HEK293 (cell line): ENCODE data around the gene PORCN.
"Not testable (repeated sequence)": the region's sequence is repeated elsewhere in the genome, so short reads cannot be mapped to it uniquely, and the experiment has no call there.

ENCODE experiments used
- CTCF ChIA-PET: fragments of 350-600 bp; formaldehyde crosslinking; extraction: SDS; loops from one replicate; lab custom pipeline; 2021; ENCODE audit warnings: antibody characterized with exemption; lab: Yijun Ruan, JAX
- POLR2A ChIA-PET: fragments of 300-600 bp; formaldehyde crosslinking; extraction: SDS; loops from one replicate; lab custom pipeline; 2020; ENCODE audit warnings: antibody characterized with exemption, inconsistent platforms; lab: Yijun Ruan, JAX
- H3K27ac ChIP-seq: fragments of 200-500 bp; sonication (Bioruptor generic); 2 replicates; pipeline ENCODE4 v1.5.1; 2014; ENCODE audit warnings: low read depth, low read length, control low read depth, inconsistent platforms; ENCODE audit errors: extremely low read depth
- H3K36me3 ChIP-seq, 2 experiments: fragments of 200-500 bp in 1 of 2; sonication (Bioruptor generic) in 1 of 2; 1 replicate in 1 of 2; 2 replicates in 1 of 2; pipeline ENCODE4 v1.5.1; 2014 to 2017; ENCODE audit warnings: inconsistent platforms in 2 of 2, low read length in 2 of 2; ENCODE audit not compliant: control insufficient read depth in 2 of 2, insufficient read depth in 1 of 2
- H3K4me1 ChIP-seq: fragments of 200-500 bp; sonication (Bioruptor generic); 2 replicates; pipeline ENCODE4 v1.5.1; 2014; ENCODE audit warnings: mild to moderate bottlenecking, low read length, inconsistent platforms; ENCODE audit not compliant: control insufficient read depth, insufficient read depth
- H3K4me3 ChIP-seq: 2 replicates; pipeline ENCODE4 v1.5.1; 2011; ENCODE audit warnings: low read depth, mild to moderate bottlenecking, control low read depth, low read length, moderate library complexity
- H3K9me3 ChIP-seq: fragments of 200-500 bp; sonication (Bioruptor generic); 2 replicates; pipeline ENCODE4 v1.5.1; 2014; ENCODE audit warnings: low read depth, low read length, inconsistent platforms; ENCODE audit not compliant: control insufficient read depth, insufficient read depth
- HOXA7 ChIP-seq: sonication (generic); formaldehyde crosslinking; IDR thresholded peaks from 2 replicates; pipeline ENCODE4 v1.8.1; 2022; ENCODE audit warnings: missing genetic modification reagents, borderline replicate concordance
- OSR2 ChIP-seq: fragments of 450-650 bp; formaldehyde crosslinking; IDR thresholded peaks from 2 replicates; pipeline ENCODE4 v1.5.1; 2016; ENCODE audit warnings: missing biosample characterization, missing genetic modification characterization
- SALL2 ChIP-seq: fragments of 450-650 bp; formaldehyde crosslinking; IDR thresholded peaks from 2 replicates; pipeline ENCODE4 v1.5.0; 2017; ENCODE audit warnings: missing biosample characterization, mild to moderate bottlenecking, missing genetic modification characterization, borderline replicate concordance
- TRIM28 ChIP-seq: IDR thresholded peaks from 2 replicates; pipeline ENCODE4 v1.6.1; 2011; ENCODE audit warnings: low read length, control low read depth, borderline replicate concordance
- YY2 ChIP-seq: fragments of 450-650 bp; formaldehyde crosslinking; IDR thresholded peaks from 2 replicates; pipeline ENCODE4 v1.5.1; 2016; ENCODE audit warnings: missing biosample characterization, missing genetic modification characterization
- ZEB2 ChIP-seq: fragments of 450-650 bp; formaldehyde crosslinking; IDR thresholded peaks from 2 replicates; pipeline ENCODE4 v1.5.1; 2016; ENCODE audit warnings: missing biosample characterization, missing genetic modification characterization
- ZNF10 ChIP-seq: fragments of 450-650 bp; formaldehyde crosslinking; IDR thresholded peaks from 2 replicates; pipeline ENCODE4 v1.5.1; 2017; ENCODE audit warnings: missing biosample characterization, missing genetic modification characterization
- ZNF155 ChIP-seq: fragments of 450-650 bp; formaldehyde crosslinking; IDR thresholded peaks from 2 replicates; pipeline ENCODE4 v1.5.1; 2016; ENCODE audit warnings: missing biosample characterization, missing genetic modification characterization
- ZNF221 ChIP-seq: fragments of 450-650 bp; formaldehyde crosslinking; IDR thresholded peaks from 2 replicates; pipeline ENCODE4 v1.5.1; 2017; ENCODE audit warnings: missing biosample characterization, missing genetic modification characterization, borderline replicate concordance
- ZNF37A ChIP-seq: fragments of 450-650 bp; IDR thresholded peaks from 2 replicates; pipeline ENCODE4 v1.5.1; 2018; ENCODE audit warnings: missing biosample characterization, missing genetic modification characterization
- ZNF391 ChIP-seq: fragments of 450-650 bp; formaldehyde crosslinking; IDR thresholded peaks from 2 replicates; pipeline ENCODE4 v1.5.1; 2016; ENCODE audit warnings: low read depth, missing biosample characterization, missing genetic modification characterization, borderline replicate concordance
- ZNF544 ChIP-seq: fragments of 450-650 bp; formaldehyde crosslinking; IDR thresholded peaks from 2 replicates; pipeline ENCODE4 v1.5.0; 2017; ENCODE audit warnings: missing biosample characterization, missing genetic modification characterization
- ZNF596 ChIP-seq: fragments of 450-650 bp; IDR thresholded peaks from 2 replicates; pipeline ENCODE4 v1.5.0; 2018; ENCODE audit warnings: missing biosample characterization, mild to moderate bottlenecking, missing genetic modification characterization, moderate library complexity
- ZNF624 ChIP-seq: fragments of 450-650 bp; formaldehyde crosslinking; IDR thresholded peaks from 2 replicates; pipeline ENCODE4 v1.5.1; 2017; ENCODE audit warnings: missing biosample characterization, missing genetic modification characterization
- ZNF658 ChIP-seq: fragments of 450-650 bp; formaldehyde crosslinking; IDR thresholded peaks from 2 replicates; pipeline ENCODE4; 2016; ENCODE audit warnings: missing biosample characterization, missing genetic modification characterization
- ZNF660 ChIP-seq: fragments of 450-650 bp; IDR thresholded peaks from 2 replicates; pipeline ENCODE4 v1.5.1; 2018; ENCODE audit warnings: missing biosample characterization, mild to moderate bottlenecking, missing genetic modification characterization
- TF ChIP-seq, protein P1 (sequence below): fragments of 450-650 bp; formaldehyde crosslinking; IDR thresholded peaks from 2 replicates; pipeline ENCODE4 v1.5.1; 2016; ENCODE audit warnings: missing biosample characterization, missing genetic modification characterization
- TF ChIP-seq, protein P2 (sequence below): fragments of 450-650 bp; formaldehyde crosslinking; IDR thresholded peaks from 2 replicates; pipeline ENCODE4 v1.5.1; 2016; ENCODE audit warnings: missing biosample characterization, missing genetic modification characterization
- TF ChIP-seq, protein P3 (sequence below): fragments of 450-650 bp; formaldehyde crosslinking; IDR thresholded peaks from 2 replicates; pipeline ENCODE4 v1.5.1; 2016; ENCODE audit warnings: missing biosample characterization, missing genetic modification characterization
- TF ChIP-seq, protein P4 (sequence below): fragments of 450-650 bp; formaldehyde crosslinking; optimal IDR thresholded peaks from 2 replicates; pipeline ENCODE3; 2016; ENCODE audit warnings: missing biosample characterization, mild to moderate bottlenecking, missing genetic modification characterization

PORCN gene

DNA sequence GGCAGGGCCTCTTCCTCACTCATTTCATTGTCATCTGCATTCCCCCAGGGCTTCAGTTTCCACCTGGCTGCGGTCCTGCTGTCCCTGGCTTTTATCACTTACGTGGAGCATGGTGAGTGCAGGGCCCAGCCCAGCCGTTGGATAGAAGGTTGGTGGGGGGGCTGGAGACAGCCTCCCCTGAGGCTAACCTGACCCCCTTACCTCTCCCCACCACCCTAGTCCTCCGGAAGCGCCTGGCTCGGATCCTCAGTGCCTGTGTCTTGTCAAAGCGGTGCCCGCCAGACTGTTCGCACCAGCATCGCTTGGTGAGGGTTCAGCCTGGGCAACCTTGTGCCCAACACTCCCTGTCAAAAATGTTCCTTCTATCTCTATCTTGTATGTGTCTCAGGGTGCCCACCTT is 7.0 kb downstream of the PORCN start (continued):
- TF ChIP-seq ZNF391 (tag by site-specific recombination) (no peak), ZNF155 (tag by site-specific recombination) (no peak), ZNF544 (no peak), ZNF10 (no peak), OSR2 (tag by site-specific recombination) (no peak), SALL2 (no peak), HOXA7 (CRISPR knock-in tag) (no peak), ZNF658 (tag by site-specific recombination) (no peak), ZNF221 (tag by site-specific recombination) (no peak), ZEB2 (tag by site-specific recombination) (no peak), TRIM28 (no peak)
- TF ChIP-seq, protein P1, sequence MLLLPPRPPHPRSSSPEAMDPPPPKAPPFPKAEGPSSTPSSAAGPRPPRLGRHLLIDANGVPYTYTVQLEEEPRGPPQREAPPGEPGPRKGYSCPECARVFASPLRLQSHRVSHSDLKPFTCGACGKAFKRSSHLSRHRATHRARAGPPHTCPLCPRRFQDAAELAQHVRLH (tag by site-specific recombination) = no peak
- TF ChIP-seq, all 188 proteins: peak for 0

DNA sequence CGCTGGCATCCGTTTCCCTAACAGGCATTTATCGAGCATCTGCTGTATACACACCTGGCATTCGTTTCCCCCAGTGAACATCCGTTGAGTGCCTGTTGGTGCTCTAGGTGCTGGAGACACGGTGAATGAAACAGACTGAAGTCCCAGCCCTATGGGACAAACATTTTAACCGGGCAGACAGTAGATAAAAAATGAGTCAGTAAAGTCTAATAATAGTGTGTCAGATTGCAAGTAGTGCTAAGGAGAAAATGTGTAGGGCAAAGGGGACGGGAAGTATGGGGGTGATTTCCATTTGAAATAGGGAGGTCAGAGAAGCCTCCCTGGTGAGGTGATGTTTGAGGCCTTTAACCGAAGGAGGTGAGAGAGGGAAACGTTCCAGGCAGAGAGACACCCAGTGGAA is 7.5 kb downstream of the PORCN start:
- Histone ChIP-seq H3K36me3 (peaks cover 0 to 34% of the 10 kb centered on the region in 2 experiments; a peak in 2 of 3 replicates), H3K4me1 (no peaks in the 10 kb centered on the region), H3K27ac (no peak overlapping the region), H3K9me3 (no peaks in the 10 kb centered on the region), H3K4me3 (no peak overlapping the region)
- ChIA-PET POLR2A (no interaction called here), CTCF (no interaction called here)
- no peak for TF ChIP-seq ZNF624 (tag by site-specific recombination)
- TF ChIP-seq ZNF37A (tag by site-specific recombination) = no peak
- no peak for TF ChIP-seq ZNF596
- TF ChIP-seq YY2 = no peak
- TF ChIP-seq, protein P2, sequence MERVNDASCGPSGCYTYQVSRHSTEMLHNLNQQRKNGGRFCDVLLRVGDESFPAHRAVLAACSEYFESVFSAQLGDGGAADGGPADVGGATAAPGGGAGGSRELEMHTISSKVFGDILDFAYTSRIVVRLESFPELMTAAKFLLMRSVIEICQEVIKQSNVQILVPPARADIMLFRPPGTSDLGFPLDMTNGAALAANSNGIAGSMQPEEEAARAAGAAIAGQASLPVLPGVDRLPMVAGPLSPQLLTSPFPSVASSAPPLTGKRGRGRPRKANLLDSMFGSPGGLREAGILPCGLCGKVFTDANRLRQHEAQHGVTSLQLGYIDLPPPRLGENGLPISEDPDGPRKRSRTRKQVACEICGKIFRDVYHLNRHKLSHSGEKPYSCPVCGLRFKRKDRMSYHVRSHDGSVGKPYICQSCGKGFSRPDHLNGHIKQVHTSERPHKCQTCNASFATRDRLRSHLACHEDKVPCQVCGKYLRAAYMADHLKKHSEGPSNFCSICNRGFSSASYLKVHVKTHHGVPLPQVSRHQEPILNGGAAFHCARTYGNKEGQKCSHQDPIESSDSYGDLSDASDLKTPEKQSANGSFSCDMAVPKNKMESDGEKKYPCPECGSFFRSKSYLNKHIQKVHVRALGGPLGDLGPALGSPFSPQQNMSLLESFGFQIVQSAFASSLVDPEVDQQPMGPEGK (tag by site-specific recombination) = no peak
- TF ChIP-seq, protein P3, sequence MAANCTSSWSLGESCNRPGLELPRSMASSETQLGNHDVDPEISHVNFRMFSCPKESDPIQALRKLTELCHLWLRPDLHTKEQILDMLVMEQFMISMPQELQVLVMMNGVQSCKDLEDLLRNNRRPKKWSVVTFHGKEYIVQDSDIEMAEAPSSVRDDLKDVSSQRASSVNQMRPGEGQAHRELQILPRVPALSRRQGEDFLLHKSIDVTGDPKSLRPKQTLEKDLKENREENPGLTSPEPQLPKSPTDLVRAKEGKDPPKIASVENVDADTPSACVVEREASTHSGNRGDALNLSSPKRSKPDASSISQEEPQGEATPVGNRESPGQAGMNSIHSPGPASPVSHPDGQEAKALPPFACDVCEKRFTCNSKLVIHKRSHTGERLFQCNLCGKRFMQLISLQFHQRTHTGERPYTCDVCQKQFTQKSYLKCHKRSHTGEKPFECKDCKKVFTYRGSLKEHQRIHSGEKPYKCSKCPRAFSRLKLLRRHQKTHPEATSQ (tag by site-specific recombination) = no peak
- TF ChIP-seq ZNF660 = no peak

DNA sequence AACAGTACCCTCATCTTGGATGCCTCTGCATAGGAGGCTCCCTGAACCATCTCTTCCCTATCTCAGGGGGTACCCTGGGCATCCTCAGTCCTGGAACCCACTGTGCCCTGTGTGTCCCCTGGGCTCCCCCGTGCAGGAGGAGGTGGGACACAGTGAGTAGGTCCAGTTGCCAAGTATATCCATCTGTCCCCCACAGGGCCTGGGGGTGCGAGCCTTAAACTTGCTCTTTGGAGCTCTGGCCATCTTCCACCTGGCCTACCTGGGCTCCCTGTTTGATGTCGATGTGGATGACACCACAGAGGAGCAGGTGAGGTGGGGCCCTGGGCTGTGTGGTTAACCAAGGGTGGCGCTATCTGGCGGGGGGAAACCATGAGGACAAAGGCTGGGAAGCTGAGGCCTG is 8.2 kb downstream of the PORCN start:
- Histone ChIP-seq H3K27ac (no peak overlapping the region), H3K9me3 (no peaks in the 10 kb centered on the region), H3K4me1 (no peaks in the 10 kb centered on the region), H3K4me3 (no peak overlapping the region), H3K36me3 (peaks cover 0 to 33% of the 10 kb centered on the region in 2 experiments; a peak in 2 of 3 replicates)
- POLR2A ChIA-PET = no interaction called here
- TF ChIP-seq, protein P4, sequence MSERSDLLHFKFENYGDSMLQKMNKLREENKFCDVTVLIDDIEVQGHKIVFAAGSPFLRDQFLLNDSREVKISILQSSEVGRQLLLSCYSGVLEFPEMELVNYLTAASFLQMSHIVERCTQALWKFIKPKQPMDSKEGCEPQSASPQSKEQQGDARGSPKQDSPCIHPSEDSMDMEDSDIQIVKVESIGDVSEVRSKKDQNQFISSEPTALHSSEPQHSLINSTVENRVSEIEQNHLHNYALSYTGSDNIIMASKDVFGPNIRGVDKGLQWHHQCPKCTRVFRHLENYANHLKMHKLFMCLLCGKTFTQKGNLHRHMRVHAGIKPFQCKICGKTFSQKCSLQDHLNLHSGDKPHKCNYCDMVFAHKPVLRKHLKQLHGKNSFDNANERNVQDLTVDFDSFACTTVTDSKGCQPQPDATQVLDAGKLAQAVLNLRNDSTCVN (tag by site-specific recombination) = no peak
- CTCF ChIA-PET = no interaction called here

DNA sequence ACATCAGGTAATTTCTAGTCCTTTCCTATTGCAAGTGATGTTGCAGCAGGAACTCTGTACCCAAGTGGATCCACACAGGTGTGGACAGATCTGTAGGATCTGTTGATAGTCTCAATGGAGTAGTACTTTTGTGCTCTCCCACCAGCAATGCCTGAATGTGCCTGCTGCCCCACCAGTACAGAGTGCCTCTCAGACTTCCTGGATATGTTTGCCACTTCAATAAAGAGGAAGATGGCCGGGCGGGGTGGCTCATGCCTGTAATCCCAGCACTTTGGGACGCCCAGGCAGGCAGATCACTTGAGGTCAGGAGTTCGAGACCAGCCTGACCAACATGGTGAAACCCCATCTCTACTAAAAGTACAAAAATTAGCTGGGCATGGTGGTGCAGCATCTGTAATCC is 10.7 kb downstream of the PORCN start:
- H3K4me3 ChIP-seq, H3K27ac ChIP-seq, H3K4me1 ChIP-seq, POLR2A ChIA-PET, H3K9me3 ChIP-seq: not testable (repeated sequence)
- peaks cover 1 to 24% of the 10 kb centered on the region in 2 experiments; a peak in 2 of 3 replicates for H3K36me3 ChIP-seq
- CTCF ChIA-PET = interaction anchor here (0.6 kb wide), 1 partner anchor 264 kb away, joined by 3 read pairs; no protein-coding TSS in a partner anchor
